ENCODE measurements around the gene FGFRL1. TPM values are rescaled to one million over a fixed set of nuclear protein-coding genes. Genes with fewer than 3 reads are reported as not detected.
A peak's percentile ranks its signal among the peaks of the same experiment; 100 is the strongest.
"Not testable (repeated sequence)": the region's sequence is repeated elsewhere in the genome, so short reads cannot be mapped to it uniquely, and the experiment has no call there.

FGFRL1 gene
- total RNA-seq, 5 donors from 2014 or later (not counting 1 experiment from before 2014, with no cell fraction given): 14.9 to 25.2 (median 23.7) TPM

DNA sequence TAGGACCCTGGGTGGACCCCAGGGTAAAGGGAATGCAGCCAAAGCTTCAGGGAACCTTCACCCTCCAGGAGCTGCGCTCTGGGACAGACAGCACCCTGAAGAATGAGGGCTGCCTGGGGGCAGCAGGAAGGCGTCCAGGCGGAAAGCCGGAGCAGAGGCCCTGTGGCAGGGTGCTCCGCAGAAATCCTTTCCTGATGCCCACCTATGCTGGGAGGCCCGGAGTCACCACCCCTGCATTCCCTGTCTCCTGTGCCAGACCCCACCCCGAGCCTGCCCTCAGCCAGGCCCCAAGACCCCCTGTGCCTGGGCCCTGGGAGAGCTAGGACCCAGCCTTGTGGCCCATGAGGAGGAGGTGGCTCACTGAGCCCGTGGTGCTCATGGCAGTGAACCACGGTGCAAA, 36.8 kb upstream of the FGFRL1 start:
- Histone ChIP-seq H3K4me3 (ENCODE audit: control insufficient read depth in 1 of 2, extremely low read depth in 1 of 2, low read length in 1 of 2) (no peak overlapping the region), H3K27me3 (replicated peaks in 1 of 2; ENCODE audit: control insufficient read depth in 2 of 2, extremely low read depth in 1 of 2, insufficient read depth in 2 of 2, low read length in 1 of 2) (peaks cover 0 to 2% of the 10 kb centered on the region in 2 experiments), H3K27ac (ENCODE audit: low read length) (no peak overlapping the region), H3K4me1 (ENCODE audit: control insufficient read depth in 1 of 2, extremely low read depth in 1 of 2, insufficient read depth in 2 of 2, low read length in 2 of 2) (peaks cover 8 to 40% of the 10 kb centered on the region in 2 experiments), H3K9me3 (no peaks in the 10 kb centered on the region), H3K36me3 (ENCODE audit: control insufficient read depth in 2 of 2, extremely low read depth in 1 of 2, insufficient read depth in 1 of 2, low read length in 1 of 2) (peaks cover 0 to 5% of the 10 kb centered on the region in 2 donors)
- H3K27me3 Mint-ChIP-seq: no peaks in the 10 kb centered on the region
- ChIA-PET CTCF (no interaction called here), POLR2A (no interaction called here)
- peak overlapping the region; percentile 6 to 34 (median 7) for H3K4me3 Mint-ChIP-seq
- no peaks in the 10 kb centered on the region for H3K9me3 Mint-ChIP-seq
- 86% methylated on average over 6 of the region's 9 CpGs for WGBS (ENCODE audit: insufficient coverage)
- no peaks in the 10 kb centered on the region for H3K36me3 Mint-ChIP-seq
- no peak for DNase-seq
- H3K4me1 Mint-ChIP-seq: peaks cover 12 to 15% (median 14%) of the 10 kb centered on the region in 3 donors
- ATAC-seq (replicated peaks in 1 of 4): no peak
- no peak overlapping the region for H3K27ac Mint-ChIP-seq

DNA sequence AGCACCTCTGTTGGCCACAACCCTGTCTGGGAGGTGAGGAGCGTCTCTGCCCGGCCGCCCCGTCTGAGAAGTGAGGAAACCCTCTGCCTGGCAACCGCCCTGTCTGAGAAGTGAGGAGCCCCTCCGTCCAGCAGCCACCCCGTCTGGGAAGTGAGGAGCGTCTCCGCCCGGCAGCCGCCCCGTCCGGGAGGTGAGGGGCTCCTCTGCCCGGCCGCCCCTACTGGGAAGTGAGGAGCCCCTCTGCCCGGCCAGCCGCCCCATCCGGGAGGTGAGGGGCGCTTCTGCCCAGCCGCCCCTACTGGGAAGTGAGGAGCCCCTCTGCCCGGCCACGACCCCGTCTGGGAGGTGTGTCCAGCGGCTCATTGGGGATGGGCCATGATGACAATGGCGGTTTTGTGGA, 35.4 kb upstream of the FGFRL1 start:
- H3K36me3 Mint-ChIP-seq; CTCF ChIA-PET; H3K4me3 Mint-ChIP-seq; H3K27ac ChIP-seq (ENCODE audit: low read length); H3K9me3 ChIP-seq; DNase-seq; H3K36me3 ChIP-seq (ENCODE audit: control insufficient read depth in 2 of 2, extremely low read depth in 1 of 2, insufficient read depth in 1 of 2, low read length in 1 of 2); H3K27me3 Mint-ChIP-seq; H3K4me1 Mint-ChIP-seq; H3K27me3 ChIP-seq (replicated peaks in 1 of 2; ENCODE audit: control insufficient read depth in 2 of 2, extremely low read depth in 1 of 2, insufficient read depth in 2 of 2, low read length in 1 of 2); ATAC-seq (replicated peaks in 1 of 4); POLR2A ChIA-PET; H3K9me3 Mint-ChIP-seq; H3K27ac Mint-ChIP-seq; H3K4me3 ChIP-seq (ENCODE audit: control insufficient read depth in 1 of 2, extremely low read depth in 1 of 2, low read length in 1 of 2): not testable (repeated sequence)
- WGBS (ENCODE audit: insufficient coverage): no CpG with 5 or more reads among the region's 25 CpGs
- peaks cover 8 to 26% of the 10 kb centered on the region in 2 experiments for H3K4me1 ChIP-seq (ENCODE audit: control insufficient read depth in 1 of 2, extremely low read depth in 1 of 2, insufficient read depth in 2 of 2, low read length in 2 of 2)

DNA sequence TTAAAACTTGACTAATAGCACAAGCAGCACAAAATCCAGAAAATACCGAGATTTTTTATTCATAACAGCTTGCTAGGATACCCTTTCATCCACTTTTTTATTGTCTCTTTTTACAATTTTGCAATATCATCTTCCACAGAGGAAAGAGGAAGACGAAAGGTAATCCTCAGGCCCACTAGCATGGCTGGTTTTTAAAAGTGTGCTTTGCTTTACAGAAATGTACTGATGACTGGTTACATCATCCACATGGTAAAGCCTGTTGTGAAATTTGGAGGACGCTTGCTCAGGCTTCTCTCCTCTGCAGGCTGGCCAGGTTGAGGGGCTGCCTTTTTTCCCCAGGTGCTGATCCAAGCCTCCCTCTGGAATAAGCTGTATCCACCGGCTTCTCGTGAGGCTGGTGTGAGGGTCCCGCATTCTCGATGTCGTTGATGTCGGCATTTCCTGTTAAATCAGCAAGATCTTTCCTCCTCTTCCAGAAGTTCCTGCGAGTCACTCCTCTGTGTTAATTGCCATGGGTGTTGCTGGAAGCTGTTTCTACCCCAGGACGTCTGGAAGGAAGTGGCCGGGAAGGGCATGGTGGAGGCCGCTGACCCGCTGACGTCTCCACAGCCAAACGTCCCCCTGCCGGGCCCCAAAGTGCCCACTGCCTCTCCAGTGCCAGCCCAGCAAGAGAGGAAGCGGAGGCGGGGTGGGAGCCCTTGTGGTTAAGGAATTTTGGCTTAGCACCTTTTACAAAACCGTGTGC, 32.3 kb upstream of the FGFRL1 start:
- H3K4me1 Mint-ChIP-seq: peaks cover 0 to under 1% (median 0%) of the 10 kb centered on the region in 3 donors
- 88% methylated on average over 8 of the region's 20 CpGs for WGBS (ENCODE audit: insufficient coverage)
- CTCF ChIA-PET: no interaction called here
- no peak overlapping the region for H3K4me3 Mint-ChIP-seq
- peaks cover 5% of the 10 kb centered on the region for H3K36me3 Mint-ChIP-seq
- DNase-seq: no peak
- POLR2A ChIA-PET: no interaction called here
- ATAC-seq (replicated peaks in 1 of 4): no peak
- H3K36me3 ChIP-seq (ENCODE audit: control insufficient read depth in 2 of 2, extremely low read depth in 1 of 2, insufficient read depth in 1 of 2, low read length in 1 of 2): no peaks in the 10 kb centered on the region
- H3K27me3 Mint-ChIP-seq: no peaks in the 10 kb centered on the region
- H3K9me3 Mint-ChIP-seq: no peaks in the 10 kb centered on the region
- no peaks in the 10 kb centered on the region for H3K27me3 ChIP-seq (replicated peaks in 1 of 2; ENCODE audit: control insufficient read depth in 2 of 2, extremely low read depth in 1 of 2, insufficient read depth in 2 of 2, low read length in 1 of 2)
- no peaks in the 10 kb centered on the region for H3K9me3 ChIP-seq
- no peak overlapping the region for H3K27ac Mint-ChIP-seq
- H3K4me3 ChIP-seq (ENCODE audit: control insufficient read depth in 1 of 2, extremely low read depth in 1 of 2, low read length in 1 of 2): no peak overlapping the region
- no peak overlapping the region for H3K27ac ChIP-seq (ENCODE audit: low read length)
- H3K4me1 ChIP-seq (ENCODE audit: control insufficient read depth in 1 of 2, extremely low read depth in 1 of 2, insufficient read depth in 2 of 2, low read length in 2 of 2): peaks cover 0 to 4% of the 10 kb centered on the region in 2 experiments

DNA sequence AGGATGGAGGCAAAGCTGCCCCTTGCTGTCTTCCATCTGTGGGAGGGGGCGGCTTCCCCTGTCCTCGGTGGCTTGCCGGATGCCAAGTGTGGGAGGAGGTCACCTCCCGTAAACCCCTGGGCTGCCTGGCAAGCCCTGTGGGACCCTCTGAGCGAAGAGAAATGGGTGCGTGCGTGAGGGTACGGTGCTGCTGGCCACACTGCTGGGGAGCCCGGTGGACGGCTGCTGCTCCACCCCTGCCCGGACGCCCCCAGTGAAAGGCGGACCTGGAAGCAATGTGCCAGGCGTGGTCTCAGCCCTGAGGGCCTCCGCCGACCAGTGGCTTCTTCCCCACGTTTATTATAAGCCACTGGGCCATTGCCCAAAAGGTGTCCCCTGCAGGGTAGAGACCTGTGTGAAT, 29.1 kb upstream of the FGFRL1 start:
- no peak for DNase-seq
- Histone ChIP-seq H3K4me1 (ENCODE audit: control insufficient read depth in 1 of 2, extremely low read depth in 1 of 2, insufficient read depth in 2 of 2, low read length in 2 of 2) (peaks cover 14 to 24% of the 10 kb centered on the region in 2 experiments), H3K36me3 (ENCODE audit: control insufficient read depth in 2 of 2, extremely low read depth in 1 of 2, insufficient read depth in 1 of 2, low read length in 1 of 2) (no peaks in the 10 kb centered on the region), H3K27ac (ENCODE audit: low read length) (no peak overlapping the region), H3K4me3 (ENCODE audit: control insufficient read depth in 1 of 2, extremely low read depth in 1 of 2, low read length in 1 of 2) (no peak overlapping the region), H3K9me3 (no peaks in the 10 kb centered on the region), H3K27me3 (replicated peaks in 1 of 2; ENCODE audit: control insufficient read depth in 2 of 2, extremely low read depth in 1 of 2, insufficient read depth in 2 of 2, low read length in 1 of 2) (no peaks in the 10 kb centered on the region)
- Mint-ChIP-seq H3K4me3 (no peak overlapping the region), H3K4me1 (peaks cover 15 to 22% (median 21%) of the 10 kb centered on the region in 3 donors), H3K9me3 (no peaks in the 10 kb centered on the region), H3K27ac (no peak overlapping the region), H3K36me3 (peaks cover 5% of the 10 kb centered on the region), H3K27me3 (no peaks in the 10 kb centered on the region)
- ChIA-PET CTCF (no interaction called here), POLR2A (no interaction called here)
- 90% methylated on average over 13 of the region's 17 CpGs for WGBS (ENCODE audit: insufficient coverage)
- no peak for ATAC-seq (replicated peaks in 1 of 4)

DNA sequence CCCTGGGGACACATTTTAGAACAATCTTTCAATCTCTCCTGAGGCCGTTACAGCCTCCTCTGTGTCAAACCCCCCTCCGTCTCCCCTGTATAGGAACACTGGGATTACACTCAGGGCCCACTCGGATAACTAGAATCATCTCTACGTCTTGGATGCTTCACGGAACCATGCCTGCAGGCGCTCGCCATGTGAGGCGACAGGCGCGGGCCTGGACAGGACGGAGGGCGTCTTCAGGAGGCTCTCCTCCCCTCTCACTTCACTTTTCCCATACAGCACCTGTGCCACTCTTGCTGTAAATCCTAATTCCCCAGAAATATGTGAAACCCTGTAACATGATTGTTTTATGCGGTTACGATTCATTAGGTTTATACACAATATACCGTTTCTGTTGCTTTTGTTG, 28.6 kb upstream of the FGFRL1 start:
- Histone ChIP-seq H3K27me3 (replicated peaks in 1 of 2; ENCODE audit: control insufficient read depth in 2 of 2, extremely low read depth in 1 of 2, insufficient read depth in 2 of 2, low read length in 1 of 2) (no peaks in the 10 kb centered on the region), H3K9me3 (no peaks in the 10 kb centered on the region), H3K27ac (ENCODE audit: low read length) (no peak overlapping the region), H3K4me3 (ENCODE audit: control insufficient read depth in 1 of 2, extremely low read depth in 1 of 2, low read length in 1 of 2) (no peak overlapping the region), H3K4me1 (ENCODE audit: control insufficient read depth in 1 of 2, extremely low read depth in 1 of 2, insufficient read depth in 2 of 2, low read length in 2 of 2) (peaks cover 14 to 29% of the 10 kb centered on the region in 2 experiments), H3K36me3 (ENCODE audit: control insufficient read depth in 2 of 2, extremely low read depth in 1 of 2, insufficient read depth in 1 of 2, low read length in 1 of 2) (no peaks in the 10 kb centered on the region)
- DNase-seq: no peak
- no peaks in the 10 kb centered on the region for H3K27me3 Mint-ChIP-seq
- WGBS (ENCODE audit: insufficient coverage): 95% methylated on average over 10 of the region's 15 CpGs
- no peak overlapping the region for H3K27ac Mint-ChIP-seq
- peaks cover 15 to 26% (median 25%) of the 10 kb centered on the region in 3 donors for H3K4me1 Mint-ChIP-seq
- ChIA-PET POLR2A (no interaction called here), CTCF (no interaction called here)
- H3K36me3 Mint-ChIP-seq: peaks cover 5% of the 10 kb centered on the region
- H3K4me3 Mint-ChIP-seq: no peak overlapping the region
- no peaks in the 10 kb centered on the region for H3K9me3 Mint-ChIP-seq
- no peak for ATAC-seq (replicated peaks in 1 of 4)

DNA sequence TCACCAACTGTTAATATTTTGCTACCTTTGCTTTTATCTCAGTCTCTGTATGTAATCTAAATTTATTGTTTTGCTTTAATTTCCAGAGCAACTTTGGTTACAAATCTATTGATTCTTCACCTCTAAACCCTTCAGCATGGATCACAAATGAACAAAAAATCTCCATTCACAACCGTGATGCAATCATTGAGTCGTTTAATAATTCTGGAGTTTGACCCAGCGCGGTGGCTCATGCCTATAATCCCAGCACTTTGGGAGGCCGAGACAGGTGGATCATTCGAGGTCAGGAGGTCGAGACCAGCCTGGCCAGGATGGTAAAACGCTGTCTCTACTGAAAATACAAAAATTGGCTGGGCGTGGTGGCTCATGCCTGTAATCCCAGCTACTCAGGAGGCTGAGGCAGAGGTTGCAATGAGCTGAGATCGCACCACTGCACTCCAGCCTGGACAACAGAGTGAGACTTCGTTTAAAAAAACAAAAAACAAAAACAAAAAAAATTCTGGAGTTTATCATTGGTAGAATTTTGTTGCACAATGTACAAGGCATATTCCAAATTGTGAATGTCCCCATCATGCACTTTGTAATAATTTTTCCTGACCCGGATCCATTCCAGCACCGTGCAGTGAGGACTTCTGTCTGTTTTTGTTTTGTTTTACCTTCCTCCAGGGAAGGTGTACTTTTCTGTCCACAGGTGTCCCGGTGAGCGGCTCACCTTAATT, 26.9 kb upstream of the FGFRL1 start:
- DNase-seq (no peak), ATAC-seq (replicated peaks in 1 of 4) (no peak)
- H3K27ac ChIP-seq (ENCODE audit: low read length): peak overlapping the region; percentile 5
- H3K4me1 Mint-ChIP-seq: peaks cover 15 to 32% (median 28%) of the 10 kb centered on the region in 3 donors
- POLR2A ChIA-PET: no interaction called here
- H3K4me3 Mint-ChIP-seq: peak overlapping the region; percentile 67 to 86 (median 68)
- CTCF ChIA-PET: no interaction called here
- H3K9me3 ChIP-seq: no peaks in the 10 kb centered on the region
- no peaks in the 10 kb centered on the region for H3K27me3 Mint-ChIP-seq
- H3K36me3 ChIP-seq (ENCODE audit: control insufficient read depth in 2 of 2, extremely low read depth in 1 of 2, insufficient read depth in 1 of 2, low read length in 1 of 2): peaks cover 0 to 2% of the 10 kb centered on the region in 2 donors
- H3K36me3 Mint-ChIP-seq: peaks cover 5% of the 10 kb centered on the region
- H3K27ac Mint-ChIP-seq: peak overlapping the region; percentile 72 to 85
- H3K4me3 ChIP-seq (ENCODE audit: control insufficient read depth in 1 of 2, extremely low read depth in 1 of 2, low read length in 1 of 2): peak overlapping the region; percentile 19 to 50
- H3K4me1 ChIP-seq (ENCODE audit: control insufficient read depth in 1 of 2, extremely low read depth in 1 of 2, insufficient read depth in 2 of 2, low read length in 2 of 2): peaks cover 14 to 35% of the 10 kb centered on the region in 2 experiments
- no peaks in the 10 kb centered on the region for H3K27me3 ChIP-seq (replicated peaks in 1 of 2; ENCODE audit: control insufficient read depth in 2 of 2, extremely low read depth in 1 of 2, insufficient read depth in 2 of 2, low read length in 1 of 2)
- 81% methylated on average over 9 of the region's 15 CpGs for WGBS (ENCODE audit: insufficient coverage)
- no peaks in the 10 kb centered on the region for H3K9me3 Mint-ChIP-seq
